ENCODE measurements around the gene AZU1. TPM values are rescaled to one million over a fixed set of nuclear protein-coding genes. Genes with fewer than 3 reads are reported as not detected.
A peak's percentile ranks its signal among the peaks of the same experiment; 100 is the strongest.
"Not testable (repeated sequence)": the region's sequence is repeated elsewhere in the genome, so short reads cannot be mapped to it uniquely, and the experiment has no call there.

The AZU1 gene
- total RNA-seq, 4 donors from 2014 or later: 0.40 TPM; not detected in 3

DNA sequence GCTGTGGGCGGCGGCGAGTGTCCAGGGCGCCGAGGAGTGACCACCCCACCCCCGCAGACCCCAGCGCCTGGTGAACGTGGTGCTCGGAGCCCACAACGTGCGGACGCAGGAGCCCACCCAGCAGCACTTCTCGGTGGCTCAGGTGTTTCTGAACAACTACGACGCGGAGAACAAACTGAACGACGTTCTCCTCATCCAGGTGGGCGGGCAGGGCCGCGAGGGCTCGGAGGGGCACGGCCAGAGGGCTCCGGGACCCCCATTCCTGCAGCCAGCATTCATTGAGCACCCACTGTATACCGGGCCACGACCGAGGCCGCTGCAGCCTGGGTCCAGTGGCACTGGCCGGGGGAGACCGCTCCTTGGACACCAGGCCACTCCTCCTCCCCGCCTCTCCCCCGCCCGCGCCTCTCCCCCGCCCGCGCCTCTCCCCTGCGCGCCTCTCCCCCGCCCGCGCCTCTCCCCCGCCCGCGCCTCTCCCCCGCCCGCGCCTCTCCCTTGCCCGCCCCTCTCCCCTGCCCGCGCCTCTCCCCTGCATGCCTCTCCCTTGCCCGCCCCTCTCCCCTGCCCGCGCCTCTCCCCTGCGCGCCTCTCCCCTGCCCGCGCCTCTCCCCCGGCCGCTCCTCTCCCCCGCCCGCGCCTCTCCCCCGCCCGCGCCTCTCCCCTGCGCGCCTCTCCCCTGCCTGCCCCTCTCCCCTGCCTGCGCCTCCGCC is 16.4 kb downstream of the AZU1 start:
- peak overlapping the region in 1 of 2 donors; percentile 40 for H3K4me3 ChIP-seq
- no peak for ATAC-seq

DNA sequence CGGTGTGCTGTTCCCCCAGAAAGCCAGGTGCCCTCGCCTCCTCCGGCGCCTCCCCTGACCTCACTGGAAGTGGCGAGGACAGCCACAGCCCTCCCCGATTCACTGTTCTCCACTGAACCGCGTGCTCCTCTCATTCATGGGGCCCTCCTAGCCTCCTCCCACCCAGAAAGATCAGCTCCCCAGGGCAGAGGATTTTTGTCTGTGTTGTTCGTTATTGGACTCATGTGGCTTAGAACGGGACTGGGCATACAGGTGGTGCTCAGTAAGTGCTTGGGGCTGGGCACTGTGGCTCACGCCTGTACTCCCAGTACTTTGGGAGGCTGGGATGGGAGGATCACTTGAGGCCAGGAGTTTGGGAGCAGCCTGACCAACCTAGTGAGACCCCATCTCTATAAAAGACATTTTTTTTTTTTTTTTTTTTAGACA is 16.9 kb downstream of the AZU1 start:
- TF ChIP-seq POLR2A (IDR thresholded peaks at IDR 0.05) (no peak), POLR2AphosphoS5 (IDR thresholded peaks at IDR 0.05) (no peak), EP300 (IDR thresholded peaks at IDR 0.05) (no peak)
- TF ChIP-seq, protein P1, sequence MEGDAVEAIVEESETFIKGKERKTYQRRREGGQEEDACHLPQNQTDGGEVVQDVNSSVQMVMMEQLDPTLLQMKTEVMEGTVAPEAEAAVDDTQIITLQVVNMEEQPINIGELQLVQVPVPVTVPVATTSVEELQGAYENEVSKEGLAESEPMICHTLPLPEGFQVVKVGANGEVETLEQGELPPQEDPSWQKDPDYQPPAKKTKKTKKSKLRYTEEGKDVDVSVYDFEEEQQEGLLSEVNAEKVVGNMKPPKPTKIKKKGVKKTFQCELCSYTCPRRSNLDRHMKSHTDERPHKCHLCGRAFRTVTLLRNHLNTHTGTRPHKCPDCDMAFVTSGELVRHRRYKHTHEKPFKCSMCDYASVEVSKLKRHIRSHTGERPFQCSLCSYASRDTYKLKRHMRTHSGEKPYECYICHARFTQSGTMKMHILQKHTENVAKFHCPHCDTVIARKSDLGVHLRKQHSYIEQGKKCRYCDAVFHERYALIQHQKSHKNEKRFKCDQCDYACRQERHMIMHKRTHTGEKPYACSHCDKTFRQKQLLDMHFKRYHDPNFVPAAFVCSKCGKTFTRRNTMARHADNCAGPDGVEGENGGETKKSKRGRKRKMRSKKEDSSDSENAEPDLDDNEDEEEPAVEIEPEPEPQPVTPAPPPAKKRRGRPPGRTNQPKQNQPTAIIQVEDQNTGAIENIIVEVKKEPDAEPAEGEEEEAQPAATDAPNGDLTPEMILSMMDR (IDR thresholded peaks at IDR 0.05): no peak
- H3K4me1 ChIP-seq: peaks cover 0 to 28% (median 10%) of the 10 kb centered on the region in 3 donors
- no peak for ATAC-seq
- H3K27ac ChIP-seq: no peak overlapping the region
- H3K4me3 ChIP-seq: no peak overlapping the region
- no peaks in the 10 kb centered on the region for H3K36me3 ChIP-seq
- no peaks in the 10 kb centered on the region for H3K9me3 ChIP-seq
- 30 to 51% methylated on average over 3 to 11 of the region's 11 CpGs for WGBS, 2 donors (ENCODE audit: low coverage in 1 of 2)
- H3K27me3 ChIP-seq: peaks cover 89% of the 10 kb centered on the region

More for the DNA sequence above, 16.4 kb downstream of the AZU1 start:
- Histone ChIP-seq H3K27ac (no peak overlapping the region), H3K9me3 (no peaks in the 10 kb centered on the region), H3K27me3 (peaks cover 94% of the 10 kb centered on the region), H3K4me1 (peaks cover 0 to 28% (median 10%) of the 10 kb centered on the region in 3 donors), H3K36me3 (no peaks in the 10 kb centered on the region)
- TF ChIP-seq POLR2A (IDR thresholded peaks at IDR 0.05) (no peak), EP300 (IDR thresholded peaks at IDR 0.05) (no peak), POLR2AphosphoS5 (IDR thresholded peaks at IDR 0.05) (no peak)
- TF ChIP-seq, protein P1 (IDR thresholded peaks at IDR 0.05): no peak
- 13 to 40% methylated on average over 2 to 4 of the region's 70 CpGs for WGBS, 2 donors (ENCODE audit: low coverage in 1 of 2)

DNA sequence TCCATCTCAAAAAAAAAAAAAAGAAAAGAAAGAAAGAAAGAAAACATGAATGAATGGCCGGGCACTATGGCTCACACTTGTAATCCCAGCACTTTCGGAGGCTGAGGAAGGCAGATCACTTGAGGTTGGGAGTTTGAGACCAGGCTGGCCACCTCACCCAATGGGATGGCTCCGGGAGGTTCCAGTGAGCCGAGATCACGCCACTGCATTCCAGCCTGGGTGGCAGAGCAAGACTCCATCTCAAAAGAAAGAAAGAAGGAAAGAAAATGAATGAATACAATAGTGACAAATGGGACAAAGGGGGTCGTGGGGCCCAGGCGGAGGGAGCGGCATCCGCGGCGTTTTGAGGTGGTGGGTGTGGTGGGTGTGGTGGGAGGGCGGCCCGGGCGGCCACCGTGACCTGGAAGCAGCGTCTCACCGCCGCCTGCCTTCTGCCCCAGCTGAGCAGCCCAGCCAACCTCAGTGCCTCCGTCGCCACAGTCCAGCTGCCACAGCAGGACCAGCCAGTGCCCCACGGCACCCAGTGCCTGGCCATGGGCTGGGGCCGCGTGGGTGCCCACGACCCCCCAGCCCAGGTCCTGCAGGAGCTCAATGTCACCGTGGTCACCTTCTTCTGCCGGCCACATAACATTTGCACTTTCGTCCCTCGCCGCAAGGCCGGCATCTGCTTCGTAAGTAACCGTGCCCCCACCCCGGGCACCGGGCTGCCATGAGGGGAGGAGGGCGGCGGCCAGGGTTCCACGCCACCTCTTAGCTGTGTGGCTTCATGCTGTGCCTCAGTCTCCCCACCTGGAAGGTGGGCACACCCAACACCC is 18.3 kb downstream of the AZU1 start:
- 46% methylated on average over 18 of the region's 37 CpGs; no CpG with 5 or more reads in 1 of the 2 donors for WGBS, 2 donors (ENCODE audit: low coverage in 1 of 2)

DNA sequence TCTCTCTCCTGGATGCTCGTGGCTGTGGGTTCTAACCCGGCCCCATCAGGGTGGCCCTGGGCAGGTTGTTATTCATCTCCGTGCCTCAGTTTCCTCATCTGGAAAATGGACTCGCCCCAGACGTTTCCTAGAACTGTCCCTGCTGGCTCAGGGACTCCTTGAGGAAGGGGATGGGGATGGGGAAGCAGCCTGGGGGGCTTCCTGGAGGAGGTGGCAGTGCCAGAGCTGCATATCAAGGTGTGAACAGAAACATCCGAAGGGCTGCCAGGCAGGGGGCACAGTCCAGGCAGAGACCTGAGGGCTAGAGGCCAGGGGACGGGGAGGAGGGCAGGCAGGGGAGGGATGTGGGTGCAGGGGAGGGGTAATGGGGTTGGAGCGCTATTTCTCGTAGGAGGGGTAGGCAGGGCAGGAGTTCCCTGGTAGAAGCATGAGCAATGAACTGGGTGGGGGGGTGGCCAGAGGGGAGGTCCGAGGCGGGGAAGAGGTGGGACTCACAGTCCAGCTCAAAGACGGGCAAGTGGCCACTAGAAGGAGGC is 20.8 kb downstream of the AZU1 start:
- Histone ChIP-seq H3K27ac (peak overlapping the region in 2 of 4 donors; percentile 69 to 73), H3K9me3 (no peaks in the 10 kb centered on the region), H3K4me1 (peaks cover 0 to 59% (median 19%) of the 10 kb centered on the region in 3 donors), H3K27me3 (peaks cover 78% of the 10 kb centered on the region), H3K4me3 (no peak overlapping the region), H3K36me3 (no peaks in the 10 kb centered on the region)
- no peak for ATAC-seq
- 29 to 31% methylated on average over 5 to 7 of the region's 12 CpGs for WGBS, 2 donors (ENCODE audit: low coverage in 1 of 2)
- TF ChIP-seq, protein P1 (IDR thresholded peaks at IDR 0.05): no peak
- no peak for TF ChIP-seq POLR2A (IDR thresholded peaks at IDR 0.05)
- no peak for TF ChIP-seq EP300 (IDR thresholded peaks at IDR 0.05)
- TF ChIP-seq POLR2AphosphoS5 (IDR thresholded peaks at IDR 0.05): no peak

More for the DNA sequence above, 18.3 kb downstream of the AZU1 start:
- Histone ChIP-seq H3K27ac (no peak overlapping the region), H3K4me3 (no peak overlapping the region), H3K9me3 (no peaks in the 10 kb centered on the region), H3K27me3 (peaks cover 76% of the 10 kb centered on the region), H3K36me3 (no peaks in the 10 kb centered on the region), H3K4me1 (peaks cover 0 to 40% (median 17%) of the 10 kb centered on the region in 3 donors)
- no peak for TF ChIP-seq POLR2AphosphoS5 (IDR thresholded peaks at IDR 0.05)
- no peak for TF ChIP-seq POLR2A (IDR thresholded peaks at IDR 0.05)
- TF ChIP-seq EP300 (IDR thresholded peaks at IDR 0.05): no peak
- TF ChIP-seq, protein P1 (IDR thresholded peaks at IDR 0.05): no peak
- ATAC-seq: no peak

DNA sequence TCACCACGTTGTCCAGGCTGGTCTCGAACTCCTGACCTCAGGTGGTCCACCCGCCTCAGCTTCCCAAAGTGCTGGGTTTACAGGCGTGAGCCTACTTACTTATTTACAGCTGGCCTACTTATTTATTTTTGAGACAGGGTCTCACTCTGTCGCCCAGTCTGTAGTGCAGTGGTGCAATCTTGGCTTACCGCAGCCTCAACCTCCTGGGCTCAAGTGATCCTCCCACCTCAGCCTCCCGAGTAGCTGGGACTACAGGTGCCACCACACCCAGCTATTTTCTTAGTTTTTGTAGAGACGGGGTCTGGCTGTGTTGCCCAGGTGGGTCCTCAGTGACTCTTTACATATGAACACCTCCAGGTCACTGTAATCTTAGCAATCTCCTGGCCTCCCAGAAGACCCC is 21.6 kb downstream of the AZU1 start:
- Histone ChIP-seq H3K4me1 (peaks cover 0 to 53% (median 14%) of the 10 kb centered on the region in 3 donors), H3K27me3 (peaks cover 76% of the 10 kb centered on the region), H3K27ac (peak overlapping the region in 2 of 4 donors; percentile 69 to 73)
- not testable (repeated sequence) for H3K9me3 ChIP-seq, H3K36me3 ChIP-seq, ATAC-seq, H3K4me3 ChIP-seq
- WGBS, 2 donors (ENCODE audit: low coverage in 1 of 2): 74 to 95% methylated on average over 4 to 7 of the region's 8 CpGs

All from gastroesophageal sphincter (tissue), 4 donors.